ENCODE measurements around the gene AR.
A peak's percentile ranks its signal among the peaks of the same experiment; 100 is the strongest.
"Not testable (repeated sequence)": the region's sequence is repeated elsewhere in the genome, so short reads cannot be mapped to it uniquely, and the experiment has no call there.

Gene AR

GRCh38 chrX:67665583-67665982 lies 121.8 kb downstream of the AR start:
- DNase-seq (ENCODE audit: extremely low read depth, low read depth) = no peak

GRCh38 chrX:67670717-67671116 lies 126.9 kb downstream of the AR start:
- DNase-seq (ENCODE audit: extremely low read depth, low read depth) = not testable (repeated sequence)

More at GRCh38 chrX:67665583-67665982, 121.8 kb downstream of the AR start:
- TF ChIP-seq, protein P1, sequence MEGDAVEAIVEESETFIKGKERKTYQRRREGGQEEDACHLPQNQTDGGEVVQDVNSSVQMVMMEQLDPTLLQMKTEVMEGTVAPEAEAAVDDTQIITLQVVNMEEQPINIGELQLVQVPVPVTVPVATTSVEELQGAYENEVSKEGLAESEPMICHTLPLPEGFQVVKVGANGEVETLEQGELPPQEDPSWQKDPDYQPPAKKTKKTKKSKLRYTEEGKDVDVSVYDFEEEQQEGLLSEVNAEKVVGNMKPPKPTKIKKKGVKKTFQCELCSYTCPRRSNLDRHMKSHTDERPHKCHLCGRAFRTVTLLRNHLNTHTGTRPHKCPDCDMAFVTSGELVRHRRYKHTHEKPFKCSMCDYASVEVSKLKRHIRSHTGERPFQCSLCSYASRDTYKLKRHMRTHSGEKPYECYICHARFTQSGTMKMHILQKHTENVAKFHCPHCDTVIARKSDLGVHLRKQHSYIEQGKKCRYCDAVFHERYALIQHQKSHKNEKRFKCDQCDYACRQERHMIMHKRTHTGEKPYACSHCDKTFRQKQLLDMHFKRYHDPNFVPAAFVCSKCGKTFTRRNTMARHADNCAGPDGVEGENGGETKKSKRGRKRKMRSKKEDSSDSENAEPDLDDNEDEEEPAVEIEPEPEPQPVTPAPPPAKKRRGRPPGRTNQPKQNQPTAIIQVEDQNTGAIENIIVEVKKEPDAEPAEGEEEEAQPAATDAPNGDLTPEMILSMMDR (IDR thresholded peaks at IDR 0.05; ENCODE audit: low read depth, low read length) = no peak

- TF ChIP-seq, protein P1 (IDR thresholded peaks at IDR 0.05; ENCODE audit: low read depth, low read length) = no peak
- DNase-seq (ENCODE audit: extremely low read depth, low read depth) = no peak
Observed at GRCh38 chrX:67673741-67674274, 130.0 kb downstream of the AR start.

GRCh38 chrX:67674741-67675140 lies 130.9 kb downstream of the AR start:
- no peak for DNase-seq (ENCODE audit: extremely low read depth, low read depth)
- TF ChIP-seq, protein P1 (IDR thresholded peaks at IDR 0.05; ENCODE audit: low read depth, low read length) = no peak

GRCh38 chrX:67684136-67684535 lies 140.3 kb downstream of the AR start:
- DNase-seq (ENCODE audit: extremely low read depth, low read depth) = no peak
- TF ChIP-seq, protein P1 (IDR thresholded peaks at IDR 0.05; ENCODE audit: low read depth, low read length) = no peak

- DNase-seq (ENCODE audit: extremely low read depth, low read depth) = peak; percentile 5
- TF ChIP-seq, protein P1 (IDR thresholded peaks at IDR 0.05; ENCODE audit: low read depth, low read length) = no peak
Observed at GRCh38 chrX:67692246-67692645, 148.4 kb downstream of the AR start.

DNA sequence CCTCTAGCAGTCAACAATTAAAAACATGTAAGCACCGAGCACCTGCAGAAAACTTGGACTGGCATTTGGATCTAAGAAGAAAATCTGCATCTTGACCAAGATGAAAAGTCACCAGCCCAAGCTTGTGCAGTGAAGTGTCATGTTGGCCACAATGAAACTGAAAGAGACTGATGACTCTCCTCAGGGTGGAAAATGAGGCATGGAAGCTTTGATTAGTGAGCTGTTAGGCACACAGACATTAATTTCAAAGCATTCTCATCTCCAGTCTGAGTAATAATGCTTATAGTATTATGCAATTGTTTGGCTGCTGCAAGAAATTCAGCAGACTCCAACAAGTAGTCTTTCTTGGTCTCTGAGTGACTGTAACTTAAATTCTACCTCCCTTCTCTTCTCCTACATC lies 150.1 kb downstream of the AR start:
- TF ChIP-seq, protein P1 (IDR thresholded peaks at IDR 0.05; ENCODE audit: low read depth, low read length) = no peak
- DNase-seq (ENCODE audit: extremely low read depth, low read depth) = no peak

DNA sequence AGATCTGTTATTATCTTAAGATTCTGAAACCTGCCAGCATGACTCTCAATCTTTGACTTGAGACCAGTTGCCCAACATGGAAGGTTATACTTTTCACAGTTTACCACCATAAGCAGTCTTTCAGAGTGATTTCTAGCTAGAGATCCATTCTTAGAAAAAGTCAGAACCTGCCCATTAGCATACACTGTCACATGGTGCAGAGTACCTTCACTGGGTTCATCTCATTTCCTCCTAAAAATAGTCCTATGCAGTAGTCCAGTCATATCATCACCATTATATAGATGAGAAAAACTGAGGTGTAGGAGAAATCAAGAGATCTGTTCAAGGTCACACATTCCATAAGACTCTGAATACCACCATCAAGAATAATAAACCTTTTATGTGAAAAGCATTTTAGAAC lies 153.6 kb downstream of the AR start:
- TF ChIP-seq, protein P1 (IDR thresholded peaks at IDR 0.05; ENCODE audit: low read depth, low read length) = no peak
- DNase-seq (ENCODE audit: extremely low read depth, low read depth) = no peak
